H1 (cell line): ENCODE results near the gene NUTM2F.
"Not testable (repeated sequence)": the region's sequence is repeated elsewhere in the genome, so short reads cannot be mapped to it uniquely, and the experiment has no call there.

Source experiments
- CEBPB ChIP-seq: IDR thresholded peaks from 2 replicates; pipeline ENCODE4 v1.6.1; 2012; ENCODE audit warnings: low read depth, low read length
- EP300 ChIP-seq, 2 experiments: IDR thresholded peaks; 1 replicate in 1 of 2; 2 replicates in 1 of 2; pipeline ENCODE4 v1.6.1; 2011 to 2012; ENCODE audit warnings: low read depth in 2 of 2, low read length in 2 of 2, mild to moderate bottlenecking in 2 of 2, borderline replicate concordance in 1 of 2, inconsistent platforms in 1 of 2, moderate library complexity in 1 of 2
- EZH2 ChIP-seq: fragments of 200-600 bp; sonication (generic); IDR thresholded peaks from 2 replicates; pipeline ENCODE4 v1.7.1; 2012; ENCODE audit warnings: low read depth, mild to moderate bottlenecking, moderate library complexity, low read length, inconsistent platforms; ENCODE audit not compliant: severe bottlenecking
- GABPA ChIP-seq: IDR thresholded peaks from 2 replicates; pipeline ENCODE4 v1.6.1; 2011; ENCODE audit warnings: mild to moderate bottlenecking, low read length, moderate library complexity, borderline replicate concordance; ENCODE audit not compliant: insufficient read depth
- POLR2AphosphoS5 ChIP-seq: IDR thresholded peaks from 2 replicates; pipeline ENCODE4 v1.6.1; 2011; ENCODE audit warnings: low read depth, low read length
- RXRA ChIP-seq: IDR thresholded peaks from 2 replicates; pipeline ENCODE4 v1.6.1; 2011; ENCODE audit warnings: low read depth, mild to moderate bottlenecking, low read length, moderate library complexity; ENCODE audit not compliant: insufficient read depth
- SAP30 ChIP-seq: fragments of 300-600 bp; sonication (generic); IDR thresholded peaks from 2 replicates; pipeline ENCODE4 v1.7.1; 2012; ENCODE audit warnings: low read length, moderate library complexity, mild to moderate bottlenecking, inconsistent platforms; ENCODE audit not compliant: insufficient read depth, insufficient replicate concordance
- USF2 ChIP-seq: IDR thresholded peaks from 2 replicates; pipeline ENCODE4 v1.6.1; 2011; ENCODE audit warnings: low read length, improper control_type of control experiment
- YY1 ChIP-seq: IDR thresholded peaks from 2 replicates; pipeline ENCODE4 v1.6.1; 2011; ENCODE audit warnings: low read depth, mild to moderate bottlenecking, low read length
- TF ChIP-seq, protein P1 (sequence below), 3 experiments: IDR thresholded peaks; 1 replicate in 2 of 3; 2 replicates in 1 of 3; pipeline versions ENCODE4 v1.5.1 to v1.6.1; 2011; ENCODE audit warnings: low read length in 3 of 3, mild to moderate bottlenecking in 3 of 3, inconsistent platforms in 2 of 3, low read depth in 1 of 3, moderate library complexity in 1 of 3; ENCODE audit not compliant: insufficient read depth in 1 of 3; ENCODE audit errors: control extremely low read depth in 1 of 3
- TF ChIP-seq, protein P2 (sequence below): IDR thresholded peaks from 2 replicates; pipeline ENCODE4 v1.6.1; 2011; ENCODE audit warnings: low read depth, mild to moderate bottlenecking, low read length; ENCODE audit not compliant: insufficient read depth

DNA sequence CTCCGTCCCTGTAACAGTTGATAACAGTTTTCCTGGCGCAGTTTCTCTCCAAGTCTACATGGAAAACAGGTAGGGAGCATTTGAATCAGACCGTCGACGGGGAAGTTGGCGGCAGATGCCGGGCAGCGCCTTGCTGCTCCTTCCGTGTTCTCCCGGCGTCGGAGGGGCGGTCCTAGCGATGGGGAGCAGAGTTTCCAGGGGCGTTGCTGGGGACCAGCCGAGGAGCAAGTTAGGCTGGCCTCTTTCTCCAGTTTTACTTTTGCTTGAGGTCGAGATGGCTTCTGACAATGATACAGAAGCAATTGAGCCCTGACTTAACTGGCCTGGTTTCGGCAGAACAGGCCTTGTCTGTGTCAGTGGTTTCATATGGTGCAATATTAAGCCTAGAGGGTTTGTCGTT is 46.8 kb upstream of the NUTM2F start:
- TF ChIP-seq, protein P1, sequence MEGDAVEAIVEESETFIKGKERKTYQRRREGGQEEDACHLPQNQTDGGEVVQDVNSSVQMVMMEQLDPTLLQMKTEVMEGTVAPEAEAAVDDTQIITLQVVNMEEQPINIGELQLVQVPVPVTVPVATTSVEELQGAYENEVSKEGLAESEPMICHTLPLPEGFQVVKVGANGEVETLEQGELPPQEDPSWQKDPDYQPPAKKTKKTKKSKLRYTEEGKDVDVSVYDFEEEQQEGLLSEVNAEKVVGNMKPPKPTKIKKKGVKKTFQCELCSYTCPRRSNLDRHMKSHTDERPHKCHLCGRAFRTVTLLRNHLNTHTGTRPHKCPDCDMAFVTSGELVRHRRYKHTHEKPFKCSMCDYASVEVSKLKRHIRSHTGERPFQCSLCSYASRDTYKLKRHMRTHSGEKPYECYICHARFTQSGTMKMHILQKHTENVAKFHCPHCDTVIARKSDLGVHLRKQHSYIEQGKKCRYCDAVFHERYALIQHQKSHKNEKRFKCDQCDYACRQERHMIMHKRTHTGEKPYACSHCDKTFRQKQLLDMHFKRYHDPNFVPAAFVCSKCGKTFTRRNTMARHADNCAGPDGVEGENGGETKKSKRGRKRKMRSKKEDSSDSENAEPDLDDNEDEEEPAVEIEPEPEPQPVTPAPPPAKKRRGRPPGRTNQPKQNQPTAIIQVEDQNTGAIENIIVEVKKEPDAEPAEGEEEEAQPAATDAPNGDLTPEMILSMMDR (IDR thresholded peaks at IDR 0.05; ENCODE audit: control extremely low read depth in 1 of 3, insufficient read depth in 1 of 3, low read depth in 1 of 3, low read length in 3 of 3) = not testable (repeated sequence)
- TF ChIP-seq YY1; GABPA; EP300 (IDR thresholded peaks at IDR 0.05; ENCODE audit: borderline replicate concordance in 1 of 2, low read depth in 2 of 2, low read length in 2 of 2); EZH2; RXRA; CEBPB; POLR2AphosphoS5; USF2; SAP30: not testable (repeated sequence)
- TF ChIP-seq, protein P2, sequence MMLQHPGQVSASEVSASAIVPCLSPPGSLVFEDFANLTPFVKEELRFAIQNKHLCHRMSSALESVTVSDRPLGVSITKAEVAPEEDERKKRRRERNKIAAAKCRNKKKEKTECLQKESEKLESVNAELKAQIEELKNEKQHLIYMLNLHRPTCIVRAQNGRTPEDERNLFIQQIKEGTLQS = not testable (repeated sequence)
